GM19238 (cell line): ENCODE data around the gene TAS2R60.
"Not testable (repeated sequence)": the region's sequence is repeated elsewhere in the genome, so short reads cannot be mapped to it uniquely, and the experiment has no call there.

Experiments
- DNase-seq: peaks from one replicate; pipeline ENCODE4 v3.0.0; 2011; ENCODE audit warnings: low spot score; ENCODE audit not compliant: insufficient read length

TAS2R60 gene

DNA sequence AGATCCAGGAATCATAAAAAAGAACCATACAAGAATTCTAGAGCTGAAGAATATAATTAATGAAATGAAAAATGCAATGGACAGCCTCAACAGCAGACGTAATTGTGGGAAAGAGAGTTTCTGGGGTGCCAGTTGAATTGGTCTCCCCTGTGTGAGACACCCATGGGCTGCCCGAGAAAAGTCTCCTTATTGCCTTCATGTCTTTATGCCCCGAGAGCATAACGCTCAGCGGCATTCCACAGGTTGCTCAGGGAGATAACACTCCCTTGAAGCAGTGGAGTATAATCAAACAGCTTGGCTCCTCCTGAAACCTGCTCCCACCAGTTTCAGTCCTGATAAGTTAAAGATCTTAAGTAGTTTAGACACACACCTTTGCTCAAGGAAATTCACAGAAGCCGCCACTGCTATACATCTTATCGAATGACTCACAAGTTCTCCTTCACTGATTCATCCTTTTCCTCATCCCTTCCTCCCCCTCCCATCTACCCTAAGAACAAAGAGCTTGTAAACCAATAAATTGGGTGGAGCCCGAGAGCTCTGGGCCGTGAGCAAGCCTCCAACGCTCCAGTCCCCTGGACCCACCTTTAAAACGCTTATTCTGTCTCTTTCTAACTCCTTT, 28.9 kb downstream of the TAS2R60 start:
- DNase-seq: not testable (repeated sequence)

- no peak for DNase-seq
Observed at GRCh38 chr7:143477501-143478150, 34.4 kb downstream of the TAS2R60 start, which contains the start of gene TAS2R41. TAS2R41 (plus strand) TSS chr7:143477873; CDS start chr7:143477873, 0 bp downstream.

GRCh38 chr7:143479055-143479766, 36.0 kb downstream of the TAS2R60 start:
- no peak for DNase-seq

- no peak for DNase-seq
Observed at GRCh38 chr7:143480501-143480900, 37.2 kb downstream of the TAS2R60 start.

DNA sequence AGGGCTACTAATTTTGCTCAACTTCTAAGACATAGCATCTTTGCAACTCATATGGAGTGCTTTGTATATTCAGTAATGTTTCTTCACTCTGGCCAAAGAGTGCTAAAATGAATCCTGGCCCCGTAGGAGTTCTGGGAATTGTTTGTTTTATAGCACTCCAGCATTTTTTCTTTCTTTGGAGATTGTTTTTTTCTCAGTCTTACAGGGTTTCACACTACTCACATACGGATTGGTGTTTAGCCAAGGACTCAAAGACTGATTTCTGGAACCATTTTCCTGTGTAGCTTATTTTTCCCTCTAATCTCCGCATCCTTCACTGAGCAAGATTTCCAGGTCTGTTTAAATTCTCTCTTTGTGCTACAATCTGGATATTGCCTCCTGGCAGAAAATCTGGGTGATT, 40.9 kb downstream of the TAS2R60 start:
- no peak for DNase-seq

- no peak for DNase-seq
Observed at GRCh38 chr7:143485094-143485493, 41.8 kb downstream of the TAS2R60 start.

DNA sequence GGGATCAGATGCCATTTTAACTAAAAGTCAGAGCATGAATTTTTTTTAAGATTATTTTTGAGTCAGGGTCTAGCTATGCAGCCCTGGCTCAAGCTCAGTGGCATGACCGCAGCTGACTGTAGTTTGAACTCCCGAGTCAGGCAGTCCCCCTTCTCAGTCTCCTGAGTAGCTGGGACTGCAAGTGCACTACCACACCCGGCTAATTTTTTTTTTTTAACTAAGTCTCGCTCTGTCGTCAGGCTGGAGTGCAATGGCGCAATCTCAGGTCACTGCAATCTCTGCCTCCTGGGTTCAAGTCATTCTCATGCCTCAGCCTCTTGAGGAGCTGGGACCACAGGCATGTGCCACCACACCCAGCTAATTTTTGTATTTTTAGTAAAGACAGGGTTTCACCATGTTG, 42.2 kb downstream of the TAS2R60 start:
- no peak for DNase-seq

DNA sequence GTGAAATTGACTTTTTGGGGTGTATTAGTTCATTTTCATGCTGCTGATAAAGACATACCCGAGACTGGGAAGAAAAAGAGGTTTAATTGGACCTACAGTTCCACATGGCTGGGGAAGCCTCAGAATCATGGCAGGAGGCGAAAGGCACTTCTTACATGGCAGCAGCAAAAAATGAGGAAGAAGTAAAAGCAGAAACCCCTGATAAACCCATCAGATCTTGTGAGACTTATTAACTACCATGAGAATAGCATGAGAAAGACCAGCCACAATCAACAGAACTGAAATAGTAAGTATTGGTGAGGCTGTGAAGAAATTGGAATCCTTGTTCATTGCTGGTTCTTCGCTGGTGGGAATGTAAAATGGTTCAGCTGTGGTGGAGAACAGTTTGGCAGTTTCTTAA, 43.0 kb downstream of the TAS2R60 start:
- DNase-seq: not testable (repeated sequence)

- DNase-seq: no peak
Observed at GRCh38 chr7:143487061-143487460, 43.8 kb downstream of the TAS2R60 start.

DNA sequence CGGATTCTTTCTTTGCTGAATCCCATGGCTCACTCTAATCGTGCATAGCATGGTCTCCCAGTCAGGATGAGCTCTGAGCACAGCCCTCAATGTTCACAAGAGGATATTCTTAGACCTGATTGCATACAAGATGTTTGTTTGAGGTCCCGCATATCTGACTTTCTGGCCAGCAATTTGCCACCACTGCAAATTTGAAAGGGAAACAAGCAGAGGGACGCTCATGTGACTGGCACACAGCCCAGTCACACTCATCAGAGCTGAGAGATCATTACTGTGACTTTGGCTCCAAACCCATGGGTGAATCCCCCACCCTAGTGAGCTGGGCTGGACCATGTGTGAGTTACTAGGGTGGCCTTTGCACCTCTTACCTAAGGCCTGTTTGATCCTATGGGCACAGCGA, 44.3 kb downstream of the TAS2R60 start:
- DNase-seq: no peak

GRCh38 chr7:143490717-143491306, 47.6 kb downstream of the TAS2R60 start:
- no peak for DNase-seq

- no peak for DNase-seq
Observed at GRCh38 chr7:143492043-143492471, 48.8 kb downstream of the TAS2R60 start.

DNA sequence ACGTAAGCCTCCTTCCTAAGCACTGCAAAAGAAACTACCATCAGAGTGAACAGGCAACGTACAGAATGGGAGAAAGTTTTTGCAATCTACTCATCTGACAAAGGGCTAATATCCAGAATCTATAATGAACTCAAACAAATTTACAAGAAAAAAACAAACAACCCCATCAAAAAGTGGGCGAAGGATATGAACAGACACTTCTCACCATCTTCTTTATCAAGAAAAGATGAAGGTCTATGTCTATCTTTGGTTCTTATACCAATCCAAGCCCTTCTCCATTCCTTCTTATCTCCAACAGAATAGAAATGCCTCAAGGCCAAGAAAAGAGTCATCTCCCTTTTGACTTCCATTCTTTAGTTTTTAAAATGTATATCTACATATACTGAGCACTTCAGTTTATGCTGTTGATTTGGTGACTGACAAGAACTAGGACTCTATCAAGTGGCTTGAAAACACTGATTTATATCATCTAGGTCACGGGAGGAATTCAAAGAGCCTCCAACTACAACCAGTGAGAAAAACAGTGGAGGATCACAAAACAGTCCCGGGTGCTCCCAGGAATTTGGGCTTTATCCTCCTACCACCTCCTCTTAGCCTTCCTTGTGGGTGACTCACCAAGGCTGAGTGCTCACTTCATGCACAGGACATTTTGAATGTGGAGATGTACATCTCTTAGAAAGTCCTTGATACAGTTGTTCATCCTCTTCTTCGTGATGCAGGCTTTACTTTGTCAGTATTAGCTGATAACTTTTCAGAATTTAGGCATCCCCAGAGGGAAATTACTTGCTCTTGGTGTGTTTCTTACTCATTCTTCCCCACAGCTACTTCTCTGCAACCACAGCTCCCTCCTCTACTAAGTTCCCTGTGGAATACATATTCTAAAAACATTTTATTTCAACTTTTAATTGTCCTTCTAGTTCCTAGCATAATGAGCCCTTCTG, 49.8 kb downstream of the TAS2R60 start:
- DNase-seq: no peak

DNA sequence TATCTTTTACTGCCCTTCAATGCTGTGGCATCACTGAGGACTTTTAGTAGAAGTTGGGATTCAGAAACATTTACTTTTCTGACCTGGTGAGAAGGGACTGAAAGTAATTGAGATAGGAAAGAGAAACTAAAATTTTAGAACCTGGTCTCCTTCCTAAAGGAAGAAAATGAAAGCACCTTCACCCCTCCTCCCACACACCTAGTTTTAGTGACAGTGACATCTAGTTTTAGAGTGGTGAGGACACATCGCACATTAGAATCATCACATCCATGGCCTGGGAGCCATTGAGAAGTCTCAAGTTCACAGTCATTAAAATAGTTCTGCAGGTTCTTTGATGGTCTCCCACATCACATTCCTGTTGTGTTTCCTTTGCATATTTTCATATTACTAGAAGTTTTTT, 50.5 kb downstream of the TAS2R60 start:
- no peak for DNase-seq
